Choroid plexus epithelial cell (primary cell): Measurements from ENCODE around the gene OR52H1.

Source experiments
- DNase-seq: peaks from one replicate; pipeline ENCODE4 v3.0.0-alpha.2; 2010; ENCODE audit warnings: low read depth
- H3K4me3 ChIP-seq: 2 replicates; pipeline ENCODE4 v1.5.1; 2011; ENCODE audit warnings: low read depth, mild to moderate bottlenecking, control low read depth, low read length, moderate library complexity
- TF ChIP-seq, protein P1 (sequence below): conservative IDR thresholded peaks from 2 replicates; pipeline ENCODE4 v1.5.1; 2011; ENCODE audit warnings: low read depth, mild to moderate bottlenecking, control low read depth, inconsistent platforms, low read length, moderate library complexity

The OR52H1 gene

GRCh38 chr11:5505363-5506048 is 42.8 kb downstream of the OR52H1 start:
- DNase-seq: no peak
- no peak overlapping the region for H3K4me3 ChIP-seq
- TF ChIP-seq, protein P1, sequence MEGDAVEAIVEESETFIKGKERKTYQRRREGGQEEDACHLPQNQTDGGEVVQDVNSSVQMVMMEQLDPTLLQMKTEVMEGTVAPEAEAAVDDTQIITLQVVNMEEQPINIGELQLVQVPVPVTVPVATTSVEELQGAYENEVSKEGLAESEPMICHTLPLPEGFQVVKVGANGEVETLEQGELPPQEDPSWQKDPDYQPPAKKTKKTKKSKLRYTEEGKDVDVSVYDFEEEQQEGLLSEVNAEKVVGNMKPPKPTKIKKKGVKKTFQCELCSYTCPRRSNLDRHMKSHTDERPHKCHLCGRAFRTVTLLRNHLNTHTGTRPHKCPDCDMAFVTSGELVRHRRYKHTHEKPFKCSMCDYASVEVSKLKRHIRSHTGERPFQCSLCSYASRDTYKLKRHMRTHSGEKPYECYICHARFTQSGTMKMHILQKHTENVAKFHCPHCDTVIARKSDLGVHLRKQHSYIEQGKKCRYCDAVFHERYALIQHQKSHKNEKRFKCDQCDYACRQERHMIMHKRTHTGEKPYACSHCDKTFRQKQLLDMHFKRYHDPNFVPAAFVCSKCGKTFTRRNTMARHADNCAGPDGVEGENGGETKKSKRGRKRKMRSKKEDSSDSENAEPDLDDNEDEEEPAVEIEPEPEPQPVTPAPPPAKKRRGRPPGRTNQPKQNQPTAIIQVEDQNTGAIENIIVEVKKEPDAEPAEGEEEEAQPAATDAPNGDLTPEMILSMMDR: no peak

DNA sequence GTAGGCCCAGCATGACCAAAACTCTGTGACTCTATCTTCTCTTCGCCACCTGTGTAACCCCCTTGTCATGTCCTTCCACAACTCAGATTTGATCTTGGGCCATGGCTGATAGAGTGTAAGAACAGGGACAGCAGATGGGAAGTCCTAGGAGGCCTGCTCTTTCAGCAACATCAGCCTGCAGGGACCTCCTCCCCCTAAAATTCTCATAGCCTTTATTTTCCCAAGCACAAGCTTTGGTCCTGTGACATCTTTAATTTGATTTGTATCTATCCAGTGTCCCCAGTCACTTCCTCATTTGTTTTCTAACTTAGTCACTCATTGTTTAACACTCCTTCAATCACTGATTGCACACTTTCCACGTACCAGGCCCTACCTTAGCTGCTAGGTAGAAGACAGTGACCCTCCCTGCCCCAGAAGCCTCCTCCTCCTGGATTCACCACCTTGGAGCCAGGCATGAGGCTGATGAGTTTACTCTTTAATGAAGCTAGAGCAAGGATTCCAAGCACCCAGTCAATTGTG is 43.9 kb downstream of the OR52H1 start:
- TF ChIP-seq, protein P1: no peak
- no peak overlapping the region for H3K4me3 ChIP-seq
- DNase-seq: no peak

DNA sequence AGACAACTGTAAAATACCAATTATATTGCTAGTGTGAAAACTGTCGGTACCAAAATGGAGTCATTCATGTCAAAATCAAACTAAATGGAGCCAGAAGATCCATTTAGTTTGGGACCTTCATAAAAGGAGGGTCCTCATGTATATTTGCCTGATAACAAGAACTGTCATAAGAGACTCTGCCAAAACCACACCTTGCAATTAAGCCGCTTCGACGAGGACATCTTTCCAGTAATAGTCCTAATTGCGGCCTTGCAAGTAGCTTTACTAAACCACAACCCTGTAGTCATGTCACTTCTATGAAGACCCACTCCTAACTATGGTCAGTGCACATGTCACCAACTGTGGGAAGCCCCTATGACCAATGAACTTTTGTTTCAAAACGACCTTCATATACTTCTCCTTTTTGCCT is 47.9 kb downstream of the OR52H1 start:
- TF ChIP-seq, protein P1: no peak
- no peak overlapping the region for H3K4me3 ChIP-seq
- DNase-seq: no peak

DNA sequence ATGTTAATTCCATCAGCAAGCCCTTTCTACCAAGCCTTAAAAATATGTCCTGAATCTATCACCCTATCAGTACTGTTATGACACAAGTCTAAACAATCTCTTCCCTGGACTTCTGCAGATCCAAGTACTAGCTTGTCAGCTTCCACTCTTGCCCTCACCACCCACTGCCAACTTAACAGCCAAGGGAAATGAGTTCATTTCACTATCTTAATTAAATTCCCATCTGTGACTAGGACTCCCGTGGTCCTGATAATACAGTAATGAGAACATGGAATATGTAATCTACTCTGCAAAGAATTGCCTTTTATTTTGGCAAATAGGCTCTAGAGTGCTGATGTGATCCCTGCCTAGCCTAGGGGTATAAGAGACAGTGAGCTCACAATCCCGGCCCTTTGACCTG is 48.7 kb downstream of the OR52H1 start:
- TF ChIP-seq, protein P1: no peak
- DNase-seq: no peak
- H3K4me3 ChIP-seq: no peak overlapping the region
